HG03521 (cell line): ENCODE measurements around the gene LPGAT1.
"Not testable (repeated sequence)": the region's sequence is repeated elsewhere in the genome, so short reads cannot be mapped to it uniquely, and the experiment has no call there.

Source experiments
- ATAC-seq: cut with Tn5 transposase; IDR thresholded peaks from one replicate; pipeline ENCODE4 v1.9.1; 2021; ENCODE audit warnings: mild to moderate bottlenecking, moderate library complexity; ENCODE audit not compliant: unreplicated experiment

The LPGAT1 gene, protein sequence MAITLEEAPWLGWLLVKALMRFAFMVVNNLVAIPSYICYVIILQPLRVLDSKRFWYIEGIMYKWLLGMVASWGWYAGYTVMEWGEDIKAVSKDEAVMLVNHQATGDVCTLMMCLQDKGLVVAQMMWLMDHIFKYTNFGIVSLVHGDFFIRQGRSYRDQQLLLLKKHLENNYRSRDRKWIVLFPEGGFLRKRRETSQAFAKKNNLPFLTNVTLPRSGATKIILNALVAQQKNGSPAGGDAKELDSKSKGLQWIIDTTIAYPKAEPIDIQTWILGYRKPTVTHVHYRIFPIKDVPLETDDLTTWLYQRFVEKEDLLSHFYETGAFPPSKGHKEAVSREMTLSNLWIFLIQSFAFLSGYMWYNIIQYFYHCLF

DNA sequence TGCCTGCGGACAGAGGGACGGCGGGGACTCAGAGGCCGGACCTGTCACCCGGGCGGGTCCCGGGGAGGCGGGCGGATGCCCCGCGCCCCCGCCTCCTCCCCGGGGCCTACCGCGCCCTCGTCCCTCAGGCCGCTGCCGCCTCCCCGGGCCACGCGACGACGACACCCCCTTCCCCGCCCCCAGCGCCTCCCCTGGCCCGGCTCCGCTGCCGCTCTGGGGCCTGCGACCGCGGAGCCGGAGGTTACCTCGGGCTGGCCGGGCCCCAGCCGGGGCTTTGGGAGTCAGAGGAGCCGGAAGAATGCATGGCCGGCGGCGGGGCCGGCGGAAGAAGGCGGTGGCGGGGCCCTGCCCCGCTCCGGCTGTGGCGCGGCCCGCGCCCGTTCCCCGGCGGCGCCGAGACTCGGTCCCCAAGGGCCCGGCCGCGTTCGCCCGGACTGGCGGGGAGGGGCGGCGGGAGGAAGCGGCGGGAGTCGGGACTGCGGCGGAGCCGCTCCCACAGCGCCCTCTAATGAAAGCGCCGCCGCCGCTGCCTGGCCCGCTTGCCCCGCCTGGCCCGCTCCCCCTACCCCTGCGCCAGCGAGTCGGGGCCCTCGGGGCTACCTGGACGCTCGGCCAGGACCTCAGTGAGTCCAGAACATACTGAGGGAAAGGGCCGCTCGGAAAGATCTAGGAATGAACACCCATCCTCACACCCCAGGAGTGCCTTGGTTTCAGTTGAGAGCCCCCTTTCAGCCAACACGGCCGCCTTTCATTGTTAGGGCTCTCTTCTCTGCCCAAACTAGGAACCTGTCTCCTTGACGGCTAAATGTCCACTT is at the start of gene LPGAT1:
Gene LPGAT1, minus strand, starts transcription at position 436 of the 815 bp plus-strand sequence. CDS start 1,467 bp downstream, outside the sequence.
- peak; percentile 59 for ATAC-seq

DNA sequence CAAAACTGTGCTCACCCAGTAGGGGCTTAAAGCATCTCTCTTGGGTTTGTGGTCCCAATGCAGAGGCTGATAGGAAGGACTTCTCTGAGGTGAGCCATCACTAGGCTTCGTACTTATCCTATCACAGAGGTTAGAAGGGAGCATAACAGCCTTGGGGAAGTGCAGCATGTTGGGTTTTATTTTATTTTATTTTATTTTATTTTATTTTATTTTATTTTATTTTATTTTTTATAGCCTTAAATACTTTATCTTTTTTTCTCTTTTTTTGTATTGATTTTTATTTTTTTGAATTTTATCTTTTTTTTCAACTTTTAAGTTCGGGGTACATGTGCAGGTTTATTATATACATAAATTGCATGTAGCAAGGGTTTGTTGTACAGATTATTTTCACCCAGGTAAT is 48.9 kb upstream of the LPGAT1 start:
- ATAC-seq = no peak

DNA sequence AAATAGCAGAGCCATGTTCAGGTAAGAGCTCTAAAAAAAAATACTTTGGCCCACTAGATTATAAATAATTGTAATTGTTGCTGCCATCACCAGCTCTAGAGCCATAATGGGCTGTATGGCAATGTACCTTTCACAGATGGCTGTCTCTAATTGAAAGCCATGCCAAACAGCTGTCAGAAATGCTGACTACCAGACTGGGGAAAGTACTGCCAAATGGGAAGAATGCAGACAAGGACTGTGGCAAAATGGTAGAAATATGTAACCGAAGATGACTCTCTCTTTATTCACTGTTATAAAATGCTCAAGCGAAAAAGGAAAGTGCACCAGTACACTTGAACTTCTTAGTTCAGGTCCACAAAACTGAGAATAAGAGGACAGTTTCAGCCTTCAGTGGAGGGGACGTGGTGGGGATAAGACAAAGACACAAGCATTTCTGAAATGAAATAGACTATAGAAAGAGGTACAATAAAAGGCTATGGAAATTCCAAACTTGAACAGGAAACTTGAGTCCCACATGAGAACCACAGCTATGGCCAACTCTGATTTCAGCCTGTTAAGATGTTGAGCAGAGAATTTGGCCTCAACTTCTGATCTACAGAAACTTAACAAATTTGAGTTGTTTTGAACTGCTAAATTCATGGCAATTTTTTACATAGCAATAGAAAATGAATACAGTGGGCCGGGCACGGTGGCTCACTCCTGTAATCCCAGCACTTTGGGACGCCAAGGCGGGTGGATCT is 46.5 kb upstream of the LPGAT1 start:
- no peak for ATAC-seq

DNA sequence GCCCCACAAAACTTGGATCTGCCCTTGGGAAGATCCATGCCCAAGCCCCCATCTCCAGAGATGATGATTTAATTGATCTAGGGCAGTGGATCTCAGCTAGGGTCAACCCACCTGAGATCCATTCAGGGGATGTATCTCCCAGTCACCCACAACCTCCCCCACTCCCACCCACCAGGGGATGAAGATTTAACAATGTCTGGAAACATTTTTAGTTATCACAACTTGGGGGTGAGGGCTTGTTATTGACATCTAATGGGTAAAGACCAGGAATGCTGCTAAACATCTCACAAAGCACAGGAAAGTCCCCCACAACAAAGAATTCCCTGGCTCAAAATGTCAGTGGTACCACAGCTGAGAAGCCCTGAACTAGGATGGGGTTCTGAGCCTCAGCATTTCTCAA is 45.0 kb upstream of the LPGAT1 start:
- ATAC-seq = no peak

DNA sequence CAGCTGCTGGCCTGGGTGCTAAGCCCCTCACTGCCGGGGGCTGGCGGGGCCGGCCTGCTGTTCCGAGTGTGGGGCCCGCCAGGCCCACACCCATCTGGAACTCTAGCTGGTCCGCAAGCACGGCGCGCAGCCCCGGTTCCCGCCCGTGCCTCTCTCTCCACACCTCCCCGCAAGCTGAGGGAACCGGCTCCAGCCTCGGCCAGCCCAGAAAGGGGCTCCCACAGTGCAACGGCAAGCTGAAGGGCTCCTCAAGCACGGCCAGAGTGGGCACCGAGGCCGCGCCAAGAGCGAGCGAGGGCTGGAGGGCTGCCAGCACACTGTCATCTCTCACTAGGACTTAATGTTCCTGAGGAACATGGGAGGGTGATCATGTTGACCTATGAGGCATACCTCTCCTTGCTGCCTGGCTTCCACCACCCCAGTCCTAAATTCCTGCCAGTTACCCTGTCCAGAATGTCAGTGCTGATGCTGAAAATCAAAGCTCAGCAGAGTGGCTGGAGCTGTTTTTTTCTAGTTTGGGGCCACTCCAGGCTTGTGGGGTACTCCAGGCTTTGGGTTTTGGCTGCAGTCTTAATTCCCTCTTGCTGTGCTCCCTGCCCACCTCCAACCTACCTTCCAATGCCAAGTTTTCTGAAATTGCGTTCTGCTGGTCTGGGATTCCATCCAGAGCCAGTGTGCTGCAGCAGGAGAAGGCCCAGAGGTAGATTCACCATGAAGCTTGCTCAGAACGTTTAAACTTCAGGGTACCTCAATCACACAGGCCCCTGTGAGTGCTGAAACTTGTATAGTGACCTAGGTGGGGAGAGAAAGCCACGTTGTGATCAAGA is 44.2 kb upstream of the LPGAT1 start:
- no peak for ATAC-seq

DNA sequence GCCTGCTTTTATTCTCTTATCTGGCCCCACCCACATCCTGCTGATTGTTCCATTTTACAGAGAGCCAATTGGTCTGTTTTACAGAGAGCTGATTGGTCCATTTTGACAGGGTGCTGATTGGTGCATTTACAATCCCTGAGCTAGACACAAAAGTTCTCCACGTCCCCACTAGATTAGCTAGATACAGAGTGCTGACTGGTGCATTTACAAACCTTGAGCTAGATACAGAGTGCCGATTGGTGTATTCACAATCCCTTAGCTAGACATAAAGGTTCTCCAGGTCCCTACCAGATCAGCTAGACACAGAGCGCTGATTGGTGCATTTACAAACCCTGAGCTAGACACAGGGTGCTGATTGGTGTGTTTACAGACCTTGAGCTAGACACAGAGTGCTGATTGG is 43.2 kb upstream of the LPGAT1 start:
- ATAC-seq = not testable (repeated sequence)

DNA sequence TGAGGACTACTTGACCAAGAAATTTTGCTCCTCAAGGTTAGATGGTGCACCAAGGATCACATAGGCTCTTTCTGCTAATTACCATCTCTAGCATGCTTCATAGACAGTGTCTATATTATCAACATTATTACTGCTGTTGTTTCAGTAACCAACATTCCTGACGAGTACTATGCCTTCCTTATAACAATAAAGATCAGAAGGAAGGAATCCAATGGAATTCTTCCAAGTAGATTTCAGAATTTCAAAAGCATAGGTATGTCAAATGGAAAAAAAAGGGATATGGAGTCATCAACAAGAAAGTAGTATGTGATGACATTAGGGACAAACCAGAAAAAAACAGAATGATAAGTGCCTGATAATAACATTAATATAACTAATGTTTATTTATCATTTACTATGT is 39.6 kb upstream of the LPGAT1 start:
- no peak for ATAC-seq

DNA sequence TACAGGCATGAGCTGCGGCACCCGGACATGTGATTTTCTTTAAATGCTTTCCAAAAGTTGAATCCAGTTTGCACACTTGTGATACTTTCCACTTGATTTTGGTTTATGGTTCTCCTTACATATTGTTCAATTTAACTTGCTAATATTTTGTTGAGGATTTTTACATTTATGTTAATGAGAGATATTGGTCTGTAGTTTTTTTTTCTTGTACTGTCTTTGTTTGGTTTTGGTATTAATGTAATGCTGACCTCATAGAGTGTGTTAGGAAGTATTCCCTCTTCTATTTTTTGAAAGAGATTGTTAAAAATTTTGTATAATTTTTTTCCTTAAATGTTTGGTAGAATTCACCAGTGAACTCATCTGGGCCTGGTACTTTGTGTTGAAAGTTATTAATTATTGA is 34.6 kb upstream of the LPGAT1 start:
- no peak for ATAC-seq

DNA sequence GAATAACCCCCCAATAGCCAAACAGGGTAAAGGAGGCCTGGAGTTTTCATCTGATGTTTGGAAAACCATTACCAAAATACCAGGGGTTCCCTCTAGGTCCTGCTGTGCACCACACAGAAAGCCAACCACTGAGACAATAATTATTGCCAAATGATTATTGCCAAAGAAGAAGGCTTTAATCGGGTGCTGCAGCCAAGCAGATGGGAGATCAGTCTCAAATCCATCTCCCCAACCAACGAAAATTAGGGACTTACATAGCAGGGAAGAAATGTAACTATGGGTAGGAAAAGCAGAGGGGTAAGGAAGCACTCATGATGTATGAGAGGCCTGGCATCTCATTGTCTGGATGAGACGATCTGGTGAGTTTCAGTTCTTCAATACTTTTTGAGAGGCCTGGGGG is 28.8 kb upstream of the LPGAT1 start:
- ATAC-seq = no peak

DNA sequence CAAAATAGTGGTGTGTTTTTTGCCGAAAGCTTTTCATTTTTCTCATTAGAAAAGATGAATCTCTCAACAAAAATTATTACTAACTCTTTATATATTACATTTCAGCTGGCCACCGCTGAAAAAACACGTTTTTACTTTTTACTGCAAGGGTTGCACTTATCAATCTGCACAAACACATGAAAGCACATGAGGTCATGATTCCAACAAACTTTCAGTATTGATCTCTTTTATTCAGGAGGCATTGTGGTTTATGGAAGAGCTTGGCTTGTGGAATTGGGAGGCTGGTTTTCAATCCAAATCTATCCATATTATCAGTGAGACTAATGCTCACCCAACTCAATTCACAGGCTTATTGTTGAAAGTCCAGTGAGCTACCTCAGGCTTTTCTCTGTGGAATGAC is 20.6 kb upstream of the LPGAT1 start:
- no peak for ATAC-seq

DNA sequence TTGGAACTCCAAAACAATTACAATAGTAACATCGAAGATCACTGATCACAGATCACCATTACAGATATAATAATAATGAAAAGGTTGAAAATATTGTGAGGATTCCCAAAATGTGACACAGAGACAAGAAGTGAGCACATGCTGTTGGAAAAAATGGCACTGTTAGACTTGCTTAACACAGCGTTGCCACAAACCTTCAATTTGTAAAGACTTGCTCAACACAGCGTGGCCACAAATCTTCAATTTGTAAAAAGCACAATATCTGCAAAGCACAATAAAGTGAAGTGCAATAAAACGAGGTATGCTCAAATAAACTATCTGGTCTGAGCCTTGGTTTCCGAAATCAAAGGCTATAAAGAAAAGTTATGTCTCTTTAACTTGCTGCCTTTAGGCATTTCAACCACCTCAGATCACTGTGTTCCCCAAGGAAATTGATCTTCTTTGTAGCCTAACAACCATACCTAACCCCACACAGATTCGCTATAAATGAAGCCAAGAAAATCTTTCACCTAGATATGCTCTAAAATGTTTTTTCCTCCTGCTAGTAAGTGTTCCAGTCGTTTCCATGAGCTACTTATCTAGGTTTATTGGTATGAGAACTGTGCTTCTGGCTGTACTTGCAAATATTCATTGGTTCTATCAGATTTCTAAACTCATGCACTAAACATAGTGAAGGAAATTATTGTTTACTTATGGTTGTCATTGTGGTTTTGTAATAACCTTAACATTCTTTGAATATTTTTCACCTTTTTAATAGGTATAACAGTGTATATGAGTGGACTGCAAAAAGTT is 13.1 kb upstream of the LPGAT1 start:
- no peak for ATAC-seq

DNA sequence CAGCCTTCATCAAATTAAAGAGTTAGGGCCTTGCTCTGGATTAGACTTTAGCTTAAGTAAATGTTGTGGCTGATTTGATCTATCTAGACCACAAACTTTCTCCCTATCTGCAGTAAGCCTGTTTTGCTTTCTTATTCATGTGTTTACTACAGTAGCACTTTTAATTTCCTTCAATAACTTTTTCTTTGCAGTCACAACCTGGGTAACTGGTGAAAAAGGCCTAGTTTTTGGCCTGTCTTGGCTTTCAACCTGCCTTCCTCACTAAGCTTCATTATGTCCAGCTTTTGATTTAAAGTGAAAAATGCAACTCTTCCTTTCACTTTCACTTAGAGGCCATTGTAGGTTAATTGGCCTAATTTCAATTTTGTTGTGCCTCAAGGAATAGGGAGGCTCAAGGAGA is 12.5 kb upstream of the LPGAT1 start:
- ATAC-seq = no peak

DNA sequence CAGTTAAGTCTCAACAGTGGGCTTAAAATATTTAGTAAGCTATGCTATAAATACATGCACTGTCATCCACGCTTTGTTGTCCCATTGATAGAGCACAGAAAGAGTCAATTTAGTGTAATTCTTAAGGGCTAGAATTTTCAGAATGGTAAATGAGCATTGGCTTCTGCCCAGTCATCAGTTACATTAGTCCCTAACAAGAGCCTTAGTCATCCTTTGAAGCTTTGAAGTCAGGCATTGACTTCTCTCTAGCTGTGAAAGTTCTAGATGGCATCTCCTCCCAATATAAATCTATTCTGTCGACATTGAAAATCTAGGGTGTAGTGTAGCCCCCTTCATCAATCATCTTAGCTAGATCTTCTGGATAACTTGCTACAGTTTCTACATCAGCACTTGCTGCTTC is 12.0 kb upstream of the LPGAT1 start:
- no peak for ATAC-seq

DNA sequence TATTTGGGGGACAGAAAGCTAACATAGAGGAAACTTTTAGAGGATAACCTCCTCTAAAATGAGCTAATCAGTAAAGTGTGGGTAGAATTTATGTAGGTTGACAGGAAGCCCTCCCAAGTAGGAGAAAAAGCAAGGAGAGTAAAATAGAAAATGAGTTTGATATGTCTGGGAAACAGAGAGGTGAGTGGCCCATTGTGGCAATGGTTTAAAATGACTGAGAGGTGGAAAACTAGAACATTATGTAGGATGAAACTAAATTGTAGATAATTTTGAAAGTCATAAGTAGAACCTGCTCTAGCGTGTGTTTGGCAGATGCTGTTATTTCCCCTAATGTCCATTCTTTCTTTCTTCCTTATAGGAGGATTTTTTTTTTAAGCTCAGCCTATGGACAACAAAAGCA is 8.5 kb upstream of the LPGAT1 start:
- no peak for ATAC-seq

DNA sequence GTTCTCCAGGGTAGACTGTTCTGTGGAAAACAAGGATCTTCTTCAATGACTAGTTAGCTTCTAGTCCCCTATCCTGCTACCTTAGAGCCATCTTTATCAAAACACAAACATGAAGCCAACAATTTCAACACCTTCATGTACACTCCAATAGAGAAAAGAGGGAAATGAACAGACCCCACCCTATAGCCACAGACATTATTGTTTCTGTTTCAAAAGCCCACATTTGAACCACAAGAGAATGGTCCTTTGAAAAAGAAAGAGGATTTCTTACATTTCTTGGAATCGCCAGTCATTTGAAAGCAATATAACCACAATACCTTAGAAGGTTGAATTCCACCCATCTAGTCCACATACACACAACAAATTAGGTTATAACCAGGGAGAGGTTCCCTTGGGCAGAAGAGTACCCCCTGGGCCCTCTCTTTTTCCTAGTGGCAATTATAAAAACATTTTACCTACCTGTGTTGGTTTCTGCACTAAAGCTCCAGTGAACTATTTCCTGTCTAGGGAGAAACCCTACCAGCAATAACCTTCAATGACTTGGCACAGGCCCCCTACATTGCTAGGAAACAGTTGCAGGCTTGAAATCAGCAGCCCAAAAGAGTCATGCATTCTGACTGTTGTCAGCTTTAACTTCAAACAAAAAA is 2.7 kb upstream of the LPGAT1 start:
- ATAC-seq = no peak

DNA sequence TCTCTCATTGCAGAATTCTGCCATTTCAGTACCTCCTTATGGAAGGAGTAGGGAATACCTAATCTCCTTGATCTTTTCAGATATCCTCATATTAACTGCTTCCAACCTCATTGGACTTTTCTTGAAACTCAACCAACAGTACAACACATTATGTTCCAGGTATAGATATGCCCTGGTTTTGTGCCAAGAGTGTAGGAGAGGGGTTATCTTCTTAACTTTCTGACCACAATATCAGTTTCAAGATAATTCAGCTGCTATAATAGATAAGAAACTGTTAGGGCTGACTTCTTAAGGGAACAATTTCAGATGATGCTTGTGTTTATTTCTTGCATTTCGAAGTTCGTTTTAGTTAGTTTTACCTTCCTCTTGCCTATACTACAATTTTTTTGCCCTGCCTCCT is 2.1 kb upstream of the LPGAT1 start:
- no peak for ATAC-seq

DNA sequence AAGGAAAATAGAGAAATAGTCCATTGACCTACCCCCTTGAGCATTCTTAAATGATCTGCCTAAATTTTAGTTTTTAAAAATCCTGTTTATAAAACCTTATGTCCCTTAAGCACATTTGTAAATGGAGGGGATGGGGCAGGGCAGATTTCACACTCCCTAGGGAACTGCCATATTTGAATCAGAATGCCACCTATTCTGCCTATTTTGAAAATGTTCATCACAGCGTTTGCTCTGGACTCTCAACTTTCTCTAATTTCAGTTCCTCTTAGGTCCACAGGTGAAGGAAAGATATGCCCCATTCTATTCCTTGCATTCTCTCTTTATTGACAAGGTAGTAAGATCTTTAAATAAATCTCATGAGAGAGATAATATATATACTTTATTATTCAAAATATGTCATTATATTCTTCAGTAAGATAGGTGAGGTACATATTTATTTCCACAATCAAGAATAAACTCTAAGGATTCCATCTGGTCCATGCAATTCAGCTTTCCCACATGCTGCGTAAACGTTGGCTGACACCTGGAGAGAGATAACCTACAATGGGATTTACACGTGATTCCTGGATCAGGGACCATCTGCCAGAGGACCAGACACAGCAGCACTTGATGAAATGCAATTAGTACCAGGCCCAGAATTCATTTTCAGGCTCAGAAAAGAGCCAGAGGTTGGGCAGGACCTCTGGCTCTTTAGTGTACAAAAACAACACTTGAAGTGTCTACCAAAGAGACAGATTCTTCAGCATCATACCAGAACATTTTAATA is 1.2 kb upstream of the LPGAT1 start:
- ATAC-seq = no peak

DNA sequence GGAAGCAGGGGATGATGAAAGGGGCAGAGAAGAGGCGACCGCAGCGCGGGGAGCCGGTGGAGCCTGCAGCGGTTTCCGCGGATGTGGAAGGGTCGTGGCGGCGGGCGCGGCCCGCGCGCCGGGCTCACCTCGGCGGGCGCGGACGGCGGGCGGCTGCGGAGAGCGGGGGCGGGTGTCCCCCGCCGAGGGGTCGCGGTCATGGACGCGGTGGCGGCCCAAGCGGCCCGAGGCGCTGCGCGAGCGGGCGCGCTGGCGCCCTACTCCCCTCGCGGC is 572 bp downstream of the LPGAT1 start:
- ATAC-seq = peak; percentile 23
